PFSK-1 (cell line): Measurements from ENCODE around the gene HM13.

Experiments
- FOXP2 ChIP-seq: optimal IDR thresholded peaks from 2 replicates; pipeline ENCODE3; 2011; ENCODE audit warnings: borderline replicate concordance, control low read depth, inconsistent platforms; ENCODE audit not compliant: insufficient read depth; ENCODE audit errors: extremely low read length, extremely low read depth
- POLR2AphosphoS5 ChIP-seq: IDR thresholded peaks from 2 replicates; pipeline ENCODE4 v1.6.1; 2012; ENCODE audit warnings: low read depth, mild to moderate bottlenecking, control low read depth, low read length, moderate library complexity
- REST ChIP-seq, 2 experiments: IDR thresholded peaks; 2 replicates each; pipeline versions ENCODE4 v1.6.1 to v1.8.0; 2011 to 2012; ENCODE audit warnings: low read depth in 2 of 2, low read length in 2 of 2, control low read depth in 1 of 2, inconsistent platforms in 1 of 2, mild to moderate bottlenecking in 1 of 2, moderate library complexity in 1 of 2; ENCODE audit not compliant: insufficient read depth in 1 of 2
- SIN3A ChIP-seq: IDR thresholded peaks from 2 replicates; pipeline ENCODE4 v1.6.1; 2012; ENCODE audit warnings: mild to moderate bottlenecking, low read length, moderate library complexity, borderline replicate concordance; ENCODE audit not compliant: insufficient read depth
- TAF1 ChIP-seq: IDR thresholded peaks from 2 replicates; pipeline ENCODE4 v1.6.1; 2012; ENCODE audit warnings: low read length, control low read depth, borderline replicate concordance; ENCODE audit not compliant: insufficient read depth

GRCh38 chr20:31602431-31602778 is 88.2 kb downstream of the HM13 start:
- no peak for TF ChIP-seq REST (IDR thresholded peaks at IDR 0.05; ENCODE audit: insufficient read depth in 1 of 2, low read depth in 2 of 2, low read length in 2 of 2)
- TF ChIP-seq TAF1, result no peak
- no peak for TF ChIP-seq FOXP2
- no peak for TF ChIP-seq POLR2AphosphoS5
- TF ChIP-seq SIN3A, result no peak
